PFSK-1 (cell line): Measurements from ENCODE around the gene USP33.

ENCODE experiments used
- FOXP2 ChIP-seq: optimal IDR thresholded peaks from 2 replicates; pipeline ENCODE3; 2011; ENCODE audit warnings: borderline replicate concordance, control low read depth, inconsistent platforms; ENCODE audit not compliant: insufficient read depth; ENCODE audit errors: extremely low read length, extremely low read depth
- POLR2AphosphoS5 ChIP-seq: IDR thresholded peaks from 2 replicates; pipeline ENCODE4 v1.6.1; 2012; ENCODE audit warnings: low read depth, mild to moderate bottlenecking, control low read depth, low read length, moderate library complexity
- REST ChIP-seq, 2 experiments: IDR thresholded peaks; 2 replicates each; pipeline versions ENCODE4 v1.6.1 to v1.8.0; 2011 to 2012; ENCODE audit warnings: low read depth in 2 of 2, low read length in 2 of 2, control low read depth in 1 of 2, inconsistent platforms in 1 of 2, mild to moderate bottlenecking in 1 of 2, moderate library complexity in 1 of 2; ENCODE audit not compliant: insufficient read depth in 1 of 2
- SIN3A ChIP-seq: IDR thresholded peaks from 2 replicates; pipeline ENCODE4 v1.6.1; 2012; ENCODE audit warnings: mild to moderate bottlenecking, low read length, moderate library complexity, borderline replicate concordance; ENCODE audit not compliant: insufficient read depth
- TAF1 ChIP-seq: IDR thresholded peaks from 2 replicates; pipeline ENCODE4 v1.6.1; 2012; ENCODE audit warnings: low read length, control low read depth, borderline replicate concordance; ENCODE audit not compliant: insufficient read depth

The USP33 gene

GRCh38 chr1:77794550-77794949 lies 34.9 kb upstream of the USP33 start:
- TF ChIP-seq REST (IDR thresholded peaks at IDR 0.05; ENCODE audit: insufficient read depth in 1 of 2, low read depth in 2 of 2, low read length in 2 of 2) (no peak), TAF1 (no peak), SIN3A (no peak), FOXP2 (no peak), POLR2AphosphoS5 (no peak)

DNA sequence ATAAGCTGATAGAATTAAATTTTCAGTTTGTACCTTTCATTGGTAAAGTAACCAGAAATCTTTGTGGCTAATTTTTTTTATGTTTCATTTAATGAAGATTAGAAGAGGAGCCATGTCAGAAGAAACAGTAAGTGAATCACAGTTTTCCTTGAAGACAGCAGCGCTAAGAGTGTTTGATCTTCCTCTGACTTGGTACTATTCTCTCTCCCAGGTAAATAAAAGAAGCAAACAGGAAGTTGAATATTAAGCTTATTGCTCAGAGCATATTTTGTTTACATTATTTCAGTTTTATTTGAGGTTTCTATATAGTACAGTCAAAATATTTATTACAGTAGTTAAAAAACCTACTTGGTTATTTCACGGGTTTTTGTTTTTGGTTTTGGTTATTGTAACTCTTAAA lies 23.5 kb upstream of the USP33 start:
- TF ChIP-seq POLR2AphosphoS5, result no peak
- no peak for TF ChIP-seq REST (IDR thresholded peaks at IDR 0.05; ENCODE audit: insufficient read depth in 1 of 2, low read depth in 2 of 2, low read length in 2 of 2)
- TF ChIP-seq TAF1, result no peak
- TF ChIP-seq SIN3A, result no peak
- no peak for TF ChIP-seq FOXP2

DNA sequence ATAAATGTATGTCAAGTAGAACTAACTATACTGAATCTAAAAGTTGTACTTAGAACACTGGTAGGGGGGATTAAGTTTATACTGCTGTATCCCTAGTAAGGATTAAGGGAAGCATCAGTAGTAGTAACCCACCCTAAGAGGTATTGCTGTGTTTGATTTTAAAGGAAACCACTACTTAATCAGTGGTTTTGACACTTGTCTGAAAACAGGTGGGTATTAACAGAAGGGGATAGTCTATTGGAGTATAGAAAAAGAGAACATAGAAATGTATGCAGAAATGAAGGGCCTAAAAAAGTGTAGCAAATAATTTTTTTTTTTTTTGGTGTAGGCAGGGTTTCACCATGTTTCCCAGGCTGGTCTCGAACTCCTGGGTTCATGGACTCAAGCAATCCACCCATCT lies 22.0 kb upstream of the USP33 start:
- TF ChIP-seq FOXP2 (no peak), TAF1 (no peak), SIN3A (no peak), REST (IDR thresholded peaks at IDR 0.05; ENCODE audit: insufficient read depth in 1 of 2, low read depth in 2 of 2, low read length in 2 of 2) (no peak), POLR2AphosphoS5 (no peak)

GRCh38 chr1:77779529-77780281 lies 20.1 kb upstream of the USP33 start, which contains the start of gene MIGA1:
MIGA1 (plus strand) TSS chr1:77779649; CDS start chr1:77783253, 3,604 bp downstream.
- TF ChIP-seq REST (IDR thresholded peaks at IDR 0.05; ENCODE audit: insufficient read depth in 1 of 2, low read depth in 2 of 2, low read length in 2 of 2) (no peak), TAF1 (peak; percentile 55; the same call in 1 of the 2 replicates), SIN3A (peak; percentile 97), FOXP2 (peak; percentile 18), POLR2AphosphoS5 (peak; percentile 73; the same call in 1 of the 2 replicates)
